ENCODE measurements around the gene RNF103.

RNF103 gene

GRCh38 chr2:86562485-86562921, 61.2 kb downstream of the RNF103 start:
- DNase-seq (ENCODE audit: insufficient read length, low spot score) (no peak), FAIRE-seq (no peak)
- no peak for TF ChIP-seq POLR2AphosphoS5 (IDR thresholded peaks at IDR 0.05; ENCODE audit: low read depth, low read length)
- no peak for TF ChIP-seq SPI1 (IDR thresholded peaks at IDR 0.05; ENCODE audit: low read depth, low read length)
- TF ChIP-seq PAX5 (IDR thresholded peaks at IDR 0.05; ENCODE audit: insufficient read depth, low read length, severe bottlenecking) = no peak
- no peak for TF ChIP-seq POU2F2 (IDR thresholded peaks at IDR 0.05; ENCODE audit: low read depth, low read length)
- TF ChIP-seq POLR2A (IDR thresholded peaks at IDR 0.05; ENCODE audit: low read depth, low read length) = no peak
- no peak; the same call in 1 of the 2 replicates for TF ChIP-seq TAF1 (IDR thresholded peaks at IDR 0.05; ENCODE audit: low read depth, low read length)

DNA sequence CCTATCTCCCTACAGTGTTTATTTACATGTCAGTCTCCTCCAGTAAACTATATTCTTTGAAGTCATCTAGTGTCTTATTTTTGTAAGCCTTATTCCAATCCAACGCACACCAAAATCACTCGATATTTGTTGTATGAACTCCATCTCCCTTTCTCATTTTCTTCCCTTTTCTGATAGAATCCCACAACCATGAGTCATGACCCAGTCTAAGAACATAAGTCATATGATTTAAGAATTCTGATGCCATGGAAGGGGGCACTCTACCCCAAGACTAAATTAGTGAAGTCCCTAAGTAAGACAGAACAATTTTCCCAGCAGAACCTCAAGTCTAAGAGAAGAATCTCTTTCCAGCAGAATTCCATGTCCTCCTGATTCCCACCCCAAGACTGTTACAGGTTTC, 65.8 kb downstream of the RNF103 start:
- DNase-seq (ENCODE audit: insufficient read length, low spot score) (no peak), FAIRE-seq (no peak)
- TF ChIP-seq SPI1 (IDR thresholded peaks at IDR 0.05; ENCODE audit: low read depth, low read length) (no peak), TAF1 (IDR thresholded peaks at IDR 0.05; ENCODE audit: low read depth, low read length) (no peak)

- no peak for FAIRE-seq
- DNase-seq (ENCODE audit: insufficient read length, low spot score) = no peak
- TF ChIP-seq POU2F2 (IDR thresholded peaks at IDR 0.05; ENCODE audit: low read depth, low read length) (no peak), PAX5 (IDR thresholded peaks at IDR 0.05; ENCODE audit: insufficient read depth, low read length, severe bottlenecking) (no peak), TAF1 (IDR thresholded peaks at IDR 0.05; ENCODE audit: low read depth, low read length) (no peak), POLR2AphosphoS5 (IDR thresholded peaks at IDR 0.05; ENCODE audit: low read depth, low read length) (no peak), POLR2A (IDR thresholded peaks at IDR 0.05; ENCODE audit: low read depth, low read length) (no peak), SPI1 (IDR thresholded peaks at IDR 0.05; ENCODE audit: low read depth, low read length) (no peak)
These were observed 67.2 kb downstream of the RNF103 start for GRCh38 chr2:86556508-86556907.

Data from GM12891 (cell line).